Neuronal stem cell (in vitro differentiated cells): Measurements from ENCODE around the gene FAM174B.

ENCODE experiments used
- DNase-seq: peaks from one replicate; pipeline ENCODE4 v3.0.0-alpha.2; 2013; ENCODE audit warnings: low spot score
- H2AFZ ChIP-seq: one replicate; pipeline ENCODE4 v1.6.1; 2013; ENCODE audit warnings: mild to moderate bottlenecking, low read length, inconsistent platforms
- H2AK5ac ChIP-seq: 2 replicates; pipeline ENCODE4 v1.6.1; 2013; ENCODE audit warnings: low read depth, mild to moderate bottlenecking, inconsistent platforms, low read length, moderate library complexity, mixed read lengths
- H2BK120ac ChIP-seq: 2 replicates; pipeline ENCODE4 v1.6.1; 2013; ENCODE audit warnings: low read depth, mild to moderate bottlenecking, inconsistent platforms, low read length, moderate library complexity, mixed read lengths
- H2BK12ac ChIP-seq: one replicate; pipeline ENCODE4 v1.6.1; 2013; ENCODE audit warnings: low read length, inconsistent platforms
- H2BK15ac ChIP-seq: 2 replicates; pipeline ENCODE4 v1.6.1; 2013; ENCODE audit warnings: mild to moderate bottlenecking, low read length, inconsistent platforms, mixed read lengths
- H2BK5ac ChIP-seq: one replicate; pipeline ENCODE4 v1.6.1; 2013; ENCODE audit warnings: inconsistent platforms, mild to moderate bottlenecking, low read length, moderate library complexity
- H3K14ac ChIP-seq: one replicate; pipeline ENCODE4 v1.6.1; 2013; ENCODE audit warnings: low read length, inconsistent platforms
- H3K18ac ChIP-seq: 2 replicates; pipeline ENCODE4 v1.6.1; 2013; ENCODE audit warnings: low read length, inconsistent platforms
- H3K23ac ChIP-seq: 2 replicates; pipeline ENCODE4 v1.6.1; 2013; ENCODE audit warnings: low read depth, mild to moderate bottlenecking, mixed read lengths, low read length, inconsistent platforms; ENCODE audit not compliant: poor library complexity
- H3K27ac ChIP-seq: replicated peaks from 3 replicates; pipeline ENCODE4 v1.5.1; 2013; ENCODE audit warnings: low read length, inconsistent platforms
- H3K27me3 ChIP-seq, 3 experiments: 2 replicates each; pipeline ENCODE4 v1.6.1; 2013; ENCODE audit warnings: low read length in 3 of 3, mild to moderate bottlenecking in 2 of 3, inconsistent platforms in 1 of 3, low read depth in 1 of 3, mixed read lengths in 1 of 3, moderate library complexity in 1 of 3; ENCODE audit not compliant: control insufficient read depth in 3 of 3, insufficient read depth in 3 of 3
- H3K36me3 ChIP-seq, 2 donors: replicated peaks in 1 of 2; 2 replicates each; pipeline ENCODE4 v1.6.1; 2013; ENCODE audit warnings: low read length in 2 of 2; ENCODE audit not compliant: control insufficient read depth in 2 of 2, insufficient read depth in 2 of 2
- H3K4ac ChIP-seq: 2 replicates; pipeline ENCODE4 v1.6.1; 2013; ENCODE audit warnings: inconsistent platforms, mild to moderate bottlenecking, low read length, moderate library complexity
- H3K4me1 ChIP-seq, 2 donors: 1 replicate in 1 of 2; 2 replicates in 1 of 2; pipeline ENCODE4 v1.6.1; 2013; ENCODE audit warnings: low read length in 2 of 2, low read depth in 1 of 2; ENCODE audit not compliant: control insufficient read depth in 2 of 2, insufficient read depth in 1 of 2
- H3K4me2 ChIP-seq: one replicate; pipeline ENCODE4 v1.6.1; 2013; ENCODE audit warnings: mild to moderate bottlenecking, low read length, inconsistent platforms; ENCODE audit not compliant: insufficient read depth, poor library complexity, severe bottlenecking
- H3K4me3 ChIP-seq, 2 donors: 2 replicates each; pipeline ENCODE4 v1.5.1; 2013; ENCODE audit warnings: low read length in 2 of 2, mild to moderate bottlenecking in 2 of 2, inconsistent platforms in 1 of 2, moderate library complexity in 1 of 2
- H3K79me1 ChIP-seq: one replicate; pipeline ENCODE4 v1.6.1; 2013; ENCODE audit warnings: low read depth, mild to moderate bottlenecking, inconsistent platforms, low read length, moderate library complexity
- H3K9ac ChIP-seq: one replicate; pipeline ENCODE4 v1.6.1; 2013; ENCODE audit warnings: mild to moderate bottlenecking, low read depth, low read length, inconsistent platforms; ENCODE audit not compliant: poor library complexity
- H3K9me3 ChIP-seq, 2 donors: replicated peaks in 1 of 2; 2 replicates each; pipeline versions ENCODE3 to v1.6.1; 2013; ENCODE audit warnings: low read length in 2 of 2, mild to moderate bottlenecking in 2 of 2, inconsistent platforms in 1 of 2, low read depth in 1 of 2, mixed read lengths in 1 of 2, moderate library complexity in 1 of 2; ENCODE audit not compliant: control insufficient read depth in 2 of 2, insufficient read depth in 1 of 2
- H4K8ac ChIP-seq: one replicate; pipeline ENCODE4 v1.6.1; 2013; ENCODE audit warnings: low read depth, mild to moderate bottlenecking, inconsistent platforms, low read length, moderate library complexity
- H4K91ac ChIP-seq: one replicate; pipeline ENCODE4 v1.6.1; 2013; ENCODE audit warnings: low read length, low read depth, mild to moderate bottlenecking, inconsistent platforms; ENCODE audit not compliant: poor library complexity
- WGBS, 2 donors: extraction: QIAGEN DNeasy Blood & Tissue Kit; methylation state at CpG; one replicate each; pipeline ENCODE4 v1.1.7; 2013; ENCODE audit warnings: missing lambda C conversion rate in 2 of 2, mixed read lengths in 1 of 2; ENCODE audit not compliant: insufficient read length in 2 of 2, insufficient replicate concordance in 1 of 2; ENCODE audit errors: extremely low coverage in 2 of 2; 5-methylcytosine and 5-hydroxymethylcytosine counted together

FAM174B gene

DNA sequence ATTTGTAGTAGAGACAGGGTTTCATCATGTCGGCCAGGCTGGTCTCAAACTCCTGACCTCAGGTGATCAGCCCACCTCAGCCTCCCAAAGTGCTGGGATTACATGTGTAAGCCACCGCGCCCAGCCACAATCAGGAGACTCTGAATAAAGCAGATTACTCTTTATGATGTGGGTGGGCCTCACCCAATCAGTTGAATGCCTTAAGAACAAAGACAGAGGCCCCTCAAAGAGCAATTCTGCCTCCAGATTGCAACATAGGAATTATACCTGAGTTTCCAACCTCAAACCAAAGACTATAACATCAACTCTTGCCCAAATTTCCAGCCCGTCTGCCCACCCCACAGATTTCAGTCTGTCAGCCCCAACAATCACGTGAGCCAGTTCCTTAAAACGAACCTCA lies 18.8 kb upstream of the FAM174B start:
- Histone ChIP-seq H2BK5ac (no peak overlapping the region), H3K4me1 (peaks cover 0 to 7% of the 10 kb centered on the region in 2 donors), H3K4ac (no peak overlapping the region), H2AFZ (no peak overlapping the region), H3K27ac (no peak overlapping the region), H3K18ac (no peak overlapping the region), H3K14ac (no peak overlapping the region), H3K4me3 (no peak overlapping the region), H4K91ac (no peak overlapping the region), H2BK12ac (no peak overlapping the region), H3K36me3 (no peaks in the 10 kb centered on the region), H3K4me2 (no peak overlapping the region), H3K9ac (no peak overlapping the region), H3K79me1 (no peaks in the 10 kb centered on the region), H2BK120ac (no peak overlapping the region), H2BK15ac (no peak overlapping the region), H2AK5ac (no peak overlapping the region), H3K9me3 (no peaks in the 10 kb centered on the region), H4K8ac (no peak overlapping the region), H3K23ac (no peak overlapping the region), H3K27me3 (no peaks in the 10 kb centered on the region)
- WGBS, 2 donors, result no CpG with 5 or more reads among the region's 6 CpGs
- no peak for DNase-seq

- DNase-seq, result no peak
- Histone ChIP-seq H2BK15ac (no peak overlapping the region), H2AFZ (no peak overlapping the region), H3K27ac (no peak overlapping the region), H3K4me1 (peaks cover 0 to 14% of the 10 kb centered on the region in 2 donors), H2BK12ac (no peak overlapping the region), H3K9ac (no peak overlapping the region), H3K18ac (no peak overlapping the region), H3K4me3 (peak overlapping the region in 1 of 2 donors; percentile 24), H3K36me3 (no peaks in the 10 kb centered on the region), H4K8ac (no peak overlapping the region), H3K79me1 (no peaks in the 10 kb centered on the region), H4K91ac (no peak overlapping the region), H2BK5ac (no peak overlapping the region), H3K4ac (no peak overlapping the region), H3K27me3 (no peaks in the 10 kb centered on the region), H3K23ac (no peak overlapping the region), H2BK120ac (no peak overlapping the region), H2AK5ac (no peak overlapping the region), H3K9me3 (no peaks in the 10 kb centered on the region), H3K14ac (no peak overlapping the region), H3K4me2 (no peak overlapping the region)
- no CpG with 5 or more reads among the region's 6 CpGs for WGBS, 2 donors
These were observed 16.5 kb upstream of the FAM174B start for GRCh38 chr15:92672102-92672501.

DNA sequence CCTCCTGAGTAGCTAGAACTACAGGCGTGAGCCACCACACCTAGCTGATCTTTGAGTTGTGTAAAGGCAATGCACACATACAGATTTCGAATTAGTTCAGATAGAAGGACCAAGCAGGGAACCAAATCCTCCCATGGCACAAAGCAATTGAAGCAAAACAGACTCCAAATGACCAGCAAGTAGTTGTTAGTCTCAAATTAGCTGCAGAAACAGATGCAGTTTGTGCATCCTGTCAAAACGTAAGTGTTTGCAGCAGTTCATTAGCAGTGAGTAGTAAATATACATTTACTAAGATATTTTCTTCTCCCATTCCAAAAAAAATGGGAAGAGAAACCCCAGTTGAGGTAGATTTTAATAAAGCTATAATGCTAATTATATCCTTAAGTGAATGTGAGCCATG lies 15.8 kb upstream of the FAM174B start:
- Histone ChIP-seq H3K27ac (no peak overlapping the region), H3K18ac (no peak overlapping the region), H2AK5ac (no peak overlapping the region), H3K4me1 (peaks cover 0 to 15% of the 10 kb centered on the region in 2 donors), H4K8ac (no peak overlapping the region), H3K4ac (no peak overlapping the region), H3K9me3 (no peaks in the 10 kb centered on the region), H3K4me3 (no peak overlapping the region), H3K23ac (no peak overlapping the region), H2BK120ac (no peak overlapping the region), H2BK15ac (no peak overlapping the region), H3K14ac (no peak overlapping the region), H3K79me1 (no peaks in the 10 kb centered on the region), H2BK12ac (no peak overlapping the region), H3K27me3 (no peaks in the 10 kb centered on the region), H3K36me3 (no peaks in the 10 kb centered on the region), H4K91ac (no peak overlapping the region), H2BK5ac (no peak overlapping the region), H2AFZ (no peak overlapping the region), H3K9ac (no peak overlapping the region), H3K4me2 (no peak overlapping the region)
- DNase-seq, result no peak
- no CpG with 5 or more reads among the region's 3 CpGs for WGBS, 2 donors

GRCh38 chr15:92670621-92671020 lies 15.0 kb upstream of the FAM174B start:
- H3K27ac ChIP-seq, result no peak overlapping the region
- no peak overlapping the region for H4K8ac ChIP-seq
- no peak overlapping the region for H2BK15ac ChIP-seq
- peaks cover 0 to 15% of the 10 kb centered on the region in 2 donors for H3K4me1 ChIP-seq
- no peaks in the 10 kb centered on the region for H3K9me3 ChIP-seq
- no peak overlapping the region for H3K18ac ChIP-seq
- no peak overlapping the region for H3K4me2 ChIP-seq
- no peak overlapping the region for H3K23ac ChIP-seq
- H3K79me1 ChIP-seq, result no peaks in the 10 kb centered on the region
- no peak for DNase-seq
- no peaks in the 10 kb centered on the region for H3K27me3 ChIP-seq
- no CpG with 5 or more reads among the region's 2 CpGs for WGBS, 2 donors
- no peak overlapping the region for H2AK5ac ChIP-seq
- no peak overlapping the region for H4K91ac ChIP-seq
- no peak overlapping the region for H2BK120ac ChIP-seq
- H3K36me3 ChIP-seq, result no peaks in the 10 kb centered on the region
- no peak overlapping the region for H3K4me3 ChIP-seq
- H2AFZ ChIP-seq, result no peak overlapping the region
- H3K9ac ChIP-seq, result no peak overlapping the region
- H2BK12ac ChIP-seq, result no peak overlapping the region
- H2BK5ac ChIP-seq, result no peak overlapping the region
- no peak overlapping the region for H3K4ac ChIP-seq
- H3K14ac ChIP-seq, result no peak overlapping the region
